Neural cell (in vitro differentiated cells): ENCODE results near the gene ARHGDIB.

Experiments
- MXI1 ChIP-seq: fragments of 450-650 bp; conservative IDR thresholded peaks from 2 replicates; pipeline ENCODE4 v1.6.1; 2014; ENCODE audit warnings: antibody characterized with exemption, mild to moderate bottlenecking; ENCODE audit not compliant: poor library complexity, severe bottlenecking
- POLR2AphosphoS5 ChIP-seq: IDR thresholded peaks from 2 replicates; pipeline ENCODE4 v1.6.1; 2012
- TAF1 ChIP-seq: IDR thresholded peaks from 2 replicates; pipeline ENCODE4 v1.6.1; 2012; ENCODE audit warnings: low read depth
- TF ChIP-seq, protein P1 (sequence below): fragments of 450-650 bp; IDR thresholded peaks from 2 replicates; pipeline ENCODE4 v1.5.1; 2014; ENCODE audit warnings: antibody characterized with exemption, mild to moderate bottlenecking, moderate library complexity; ENCODE audit not compliant: poor library complexity, severe bottlenecking

DNA sequence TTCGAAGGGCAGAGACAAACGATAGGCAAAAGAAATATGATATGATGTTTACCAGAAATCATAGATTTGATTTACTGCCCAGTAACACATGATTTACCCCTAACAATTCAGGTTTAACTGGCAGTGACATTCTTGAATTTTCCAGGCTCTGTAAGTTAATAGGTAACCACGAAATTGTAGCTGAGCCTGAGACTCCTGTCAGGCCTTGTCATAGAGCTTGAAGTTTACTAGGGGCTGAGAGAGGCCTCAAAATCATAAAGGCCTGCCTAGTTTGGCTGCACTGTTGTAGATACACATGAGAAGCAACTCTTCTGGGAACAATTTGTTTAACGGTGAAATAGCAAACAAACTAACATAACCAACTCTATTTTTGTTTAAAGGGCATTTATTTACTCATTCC, 26.4 kb downstream of the ARHGDIB start:
- TF ChIP-seq, protein P1, sequence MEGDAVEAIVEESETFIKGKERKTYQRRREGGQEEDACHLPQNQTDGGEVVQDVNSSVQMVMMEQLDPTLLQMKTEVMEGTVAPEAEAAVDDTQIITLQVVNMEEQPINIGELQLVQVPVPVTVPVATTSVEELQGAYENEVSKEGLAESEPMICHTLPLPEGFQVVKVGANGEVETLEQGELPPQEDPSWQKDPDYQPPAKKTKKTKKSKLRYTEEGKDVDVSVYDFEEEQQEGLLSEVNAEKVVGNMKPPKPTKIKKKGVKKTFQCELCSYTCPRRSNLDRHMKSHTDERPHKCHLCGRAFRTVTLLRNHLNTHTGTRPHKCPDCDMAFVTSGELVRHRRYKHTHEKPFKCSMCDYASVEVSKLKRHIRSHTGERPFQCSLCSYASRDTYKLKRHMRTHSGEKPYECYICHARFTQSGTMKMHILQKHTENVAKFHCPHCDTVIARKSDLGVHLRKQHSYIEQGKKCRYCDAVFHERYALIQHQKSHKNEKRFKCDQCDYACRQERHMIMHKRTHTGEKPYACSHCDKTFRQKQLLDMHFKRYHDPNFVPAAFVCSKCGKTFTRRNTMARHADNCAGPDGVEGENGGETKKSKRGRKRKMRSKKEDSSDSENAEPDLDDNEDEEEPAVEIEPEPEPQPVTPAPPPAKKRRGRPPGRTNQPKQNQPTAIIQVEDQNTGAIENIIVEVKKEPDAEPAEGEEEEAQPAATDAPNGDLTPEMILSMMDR, result no peak
- TF ChIP-seq POLR2AphosphoS5, result no peak
- TF ChIP-seq MXI1, result no peak
- no peak for TF ChIP-seq TAF1
